Measurements from ENCODE around the gene HTT-AS.

The HTT-AS gene

GRCh38 chr4:3119464-3119863, 45.1 kb upstream of the HTT-AS start:
- TF ChIP-seq CTCF (IDR thresholded peaks at IDR 0.05) = no peak
- Histone ChIP-seq H3K4me1 (peaks cover 0 to 10% (median 0%) of the 10 kb centered on the region in 4 donors), H3K36me3 (peaks cover 46 to 75% (median 65%) of the 10 kb centered on the region in 3 donors), H3K4me3 (no peak overlapping the region), H3K27ac (no peak overlapping the region), H3K27me3 (no peaks in the 10 kb centered on the region), H3K9me3 (no peaks in the 10 kb centered on the region)
- intact Hi-C loops (cut with DNase I; ENCODE audit: low total_unique reads) = no loop called here
- DNase-seq = no peak

GRCh38 chr4:3118312-3118711, 44.0 kb upstream of the HTT-AS start:
- no peak for TF ChIP-seq CTCF (IDR thresholded peaks at IDR 0.05)
- H3K27me3 ChIP-seq = no peaks in the 10 kb centered on the region
- peaks cover 49 to 81% (median 71%) of the 10 kb centered on the region in 3 donors for H3K36me3 ChIP-seq
- peaks cover 0 to 7% (median 0%) of the 10 kb centered on the region in 4 donors for H3K4me1 ChIP-seq
- intact Hi-C loops (cut with DNase I; ENCODE audit: low total_unique reads) = no loop called here
- H3K4me3 ChIP-seq = no peak overlapping the region
- no peak for DNase-seq
- no peaks in the 10 kb centered on the region for H3K9me3 ChIP-seq
- no peak overlapping the region for H3K27ac ChIP-seq

GRCh38 chr4:3116955-3117354, 42.6 kb upstream of the HTT-AS start:
- no peaks in the 10 kb centered on the region for H3K27me3 ChIP-seq
- peaks cover 0 to 11% (median 0%) of the 10 kb centered on the region in 4 donors for H3K4me1 ChIP-seq
- H3K4me3 ChIP-seq = no peak overlapping the region
- TF ChIP-seq CTCF (IDR thresholded peaks at IDR 0.05) = no peak
- intact Hi-C loops (cut with DNase I; ENCODE audit: low total_unique reads) = no loop called here
- no peak for DNase-seq
- H3K9me3 ChIP-seq = no peaks in the 10 kb centered on the region
- no peak overlapping the region for H3K27ac ChIP-seq
- peaks cover 56 to 80% (median 77%) of the 10 kb centered on the region in 3 donors for H3K36me3 ChIP-seq

- no peak for TF ChIP-seq CTCF (IDR thresholded peaks at IDR 0.05)
- Histone ChIP-seq H3K9me3 (no peaks in the 10 kb centered on the region), H3K4me1 (peaks cover 0 to 12% (median 0%) of the 10 kb centered on the region in 4 donors), H3K36me3 (peaks cover 44 to 80% (median 65%) of the 10 kb centered on the region in 3 donors), H3K27me3 (no peaks in the 10 kb centered on the region), H3K4me3 (no peak overlapping the region), H3K27ac (no peak overlapping the region)
- intact Hi-C loops (cut with DNase I; ENCODE audit: low total_unique reads) = no loop called here
- no peak for DNase-seq
These were observed 41.4 kb upstream of the HTT-AS start for GRCh38 chr4:3115637-3116270.

GRCh38 chr4:3114377-3114776, 40.0 kb upstream of the HTT-AS start:
- Histone ChIP-seq H3K9me3 (no peaks in the 10 kb centered on the region), H3K4me1 (peaks cover 0 to 12% (median 0%) of the 10 kb centered on the region in 4 donors), H3K4me3 (no peak overlapping the region), H3K27ac (no peak overlapping the region), H3K27me3 (no peaks in the 10 kb centered on the region), H3K36me3 (peaks cover 40 to 77% (median 59%) of the 10 kb centered on the region in 3 donors)
- intact Hi-C loops (cut with DNase I; ENCODE audit: low total_unique reads) = no loop called here
- no peak for DNase-seq
- TF ChIP-seq CTCF (IDR thresholded peaks at IDR 0.05) = no peak
